ENCODE results near the gene KCNT1.

GRCh38 chr9:135765416-135765815 lies 63.4 kb downstream of the KCNT1 start:
- TF ChIP-seq CTCF (IDR thresholded peaks at IDR 0.05; ENCODE audit: extremely low read depth in 1 of 2, insufficient read depth in 1 of 2, low read depth in 1 of 2, low read length in 2 of 2): no peak
- no peak for TF ChIP-seq MYC (IDR thresholded peaks at IDR 0.05; ENCODE audit: low read depth, low read length)
